Pons (tissue), 1 donor: Measurements from ENCODE around the gene CDHR3.
"Not testable (repeated sequence)": the region's sequence is repeated elsewhere in the genome, so short reads cannot be mapped to it uniquely, and the experiment has no call there.

ENCODE experiments used
- DNase-seq: peaks from one replicate; pipeline ENCODE4 v3.0.0-alpha.2; 2016; ENCODE audit warnings: low spot score

The CDHR3 gene

DNA sequence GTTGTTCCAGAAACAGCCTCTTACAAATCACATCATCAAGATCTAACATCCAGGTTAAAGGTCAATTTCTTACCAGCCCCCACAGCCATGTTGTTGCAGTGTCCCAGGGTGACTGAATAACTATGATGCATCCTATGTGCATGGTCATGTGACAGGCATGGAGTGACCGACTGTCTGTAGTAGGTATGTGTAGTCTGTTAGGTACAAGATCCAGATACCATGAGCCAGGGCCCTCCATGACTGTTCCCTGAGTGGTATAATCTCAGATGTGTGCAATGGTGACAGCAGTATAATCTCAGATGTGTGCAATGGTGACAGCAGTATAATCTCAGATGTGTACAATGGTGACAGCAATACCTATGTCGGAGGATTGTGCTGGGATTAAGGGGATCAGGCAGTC lies 8.8 kb downstream of the CDHR3 start:
- no peak for DNase-seq

DNA sequence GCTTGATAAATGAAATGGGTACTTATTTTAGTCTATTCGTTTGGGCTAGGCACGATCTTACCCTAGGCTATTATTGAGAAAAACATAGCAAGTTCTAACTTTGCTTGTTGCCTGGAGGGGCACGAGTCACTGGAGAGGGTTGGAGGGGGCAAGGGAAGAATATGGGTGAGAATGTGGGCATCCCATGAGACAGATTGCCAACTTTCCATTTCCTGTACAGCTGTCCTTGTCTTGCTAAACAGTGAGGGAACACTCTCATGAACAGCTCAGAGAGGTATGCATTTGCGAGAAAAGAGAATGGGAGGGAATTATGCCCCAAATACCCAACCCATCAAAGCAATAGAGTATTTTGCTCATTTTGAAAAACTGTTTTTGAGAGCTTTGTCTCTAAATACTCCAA lies 9.2 kb downstream of the CDHR3 start:
- DNase-seq: no peak

DNA sequence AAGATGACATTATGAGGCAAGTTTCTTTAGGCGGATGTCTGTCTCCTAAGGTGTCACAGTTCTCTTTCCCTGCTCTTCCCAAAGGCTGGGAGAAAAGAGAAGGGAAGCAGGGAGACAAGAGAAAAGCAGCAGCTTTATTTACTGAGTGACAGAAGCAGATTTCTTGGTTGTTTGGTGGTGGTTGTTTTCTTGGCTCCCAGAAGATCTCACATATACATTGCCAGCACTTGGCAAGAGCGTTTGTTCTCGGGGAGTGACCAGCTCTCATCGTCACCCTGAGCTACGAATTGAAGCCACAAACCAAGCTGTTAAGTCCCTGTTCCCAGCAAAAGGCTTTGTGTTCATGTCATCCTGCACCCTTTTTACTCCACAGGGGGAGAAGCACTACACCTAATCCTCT lies 11.4 kb downstream of the CDHR3 start:
- DNase-seq: no peak

DNA sequence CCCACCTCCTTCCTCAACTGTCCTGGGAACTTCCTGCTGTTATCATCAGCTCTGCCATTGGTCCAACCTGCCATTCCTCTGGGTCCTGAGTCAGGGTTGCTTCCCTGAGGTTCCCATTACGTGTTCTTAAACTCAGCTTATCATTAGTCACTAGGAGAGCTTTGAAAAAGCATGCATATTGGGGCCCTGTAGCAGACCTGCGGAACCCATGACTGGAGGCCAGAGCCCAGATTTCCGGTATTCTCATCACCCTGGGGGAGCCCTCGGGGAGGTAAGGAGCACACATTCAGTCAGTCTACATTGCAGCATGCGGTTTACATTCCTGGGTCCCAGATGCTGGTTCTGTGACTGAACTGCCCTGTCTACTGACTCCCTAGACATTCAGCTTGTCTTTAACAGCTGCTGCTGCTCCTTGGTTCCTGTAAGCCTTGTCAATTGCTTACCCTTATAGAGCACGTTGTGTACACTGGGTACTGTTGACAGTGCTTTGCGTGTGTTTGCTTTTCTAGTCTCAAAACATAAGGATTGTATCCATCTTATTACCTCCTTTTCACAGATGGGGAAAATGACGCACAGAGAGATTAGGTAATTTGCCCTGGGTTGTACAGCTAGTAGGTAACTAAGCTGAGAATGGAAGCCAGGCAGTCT lies 12.8 kb downstream of the CDHR3 start:
- DNase-seq: no peak

DNA sequence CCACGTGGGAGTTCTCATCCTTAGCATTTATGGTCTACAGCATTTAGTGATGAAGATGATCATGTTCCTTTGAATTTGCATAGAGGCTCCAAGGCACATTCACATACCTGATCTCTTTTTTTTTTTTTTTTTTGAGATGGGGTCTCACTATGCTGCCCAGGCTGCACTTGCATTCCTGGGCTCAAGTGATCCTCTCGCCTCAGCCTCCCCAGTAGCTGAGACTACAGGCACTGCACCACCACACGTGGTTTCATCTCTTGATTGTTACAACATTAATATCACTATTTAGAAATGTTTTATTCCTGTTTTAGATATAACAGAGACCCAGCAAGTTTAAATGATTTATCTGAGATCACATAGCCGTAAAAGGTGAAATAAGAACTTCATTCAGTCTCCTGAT lies 13.8 kb downstream of the CDHR3 start:
- no peak for DNase-seq

DNA sequence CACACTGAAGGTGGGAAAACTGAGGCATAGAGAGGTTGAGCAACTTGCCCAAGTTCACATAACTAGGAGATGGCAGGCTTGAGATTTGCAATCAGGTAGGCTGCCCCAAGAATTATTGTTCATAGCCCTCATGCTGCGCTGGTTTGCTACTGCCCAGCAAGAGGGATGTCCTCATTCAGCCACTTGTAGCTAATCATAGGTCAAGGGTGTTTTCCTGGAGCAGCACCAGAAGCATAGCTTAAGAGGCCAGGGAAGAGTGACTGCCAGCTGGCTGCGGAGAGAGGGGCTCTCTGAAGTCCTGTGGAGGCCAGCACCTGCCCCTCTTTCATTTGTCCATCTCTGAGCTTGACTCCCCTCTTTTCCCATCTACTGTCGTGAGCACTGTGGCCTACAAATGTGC lies 15.0 kb downstream of the CDHR3 start:
- DNase-seq: no peak

DNA sequence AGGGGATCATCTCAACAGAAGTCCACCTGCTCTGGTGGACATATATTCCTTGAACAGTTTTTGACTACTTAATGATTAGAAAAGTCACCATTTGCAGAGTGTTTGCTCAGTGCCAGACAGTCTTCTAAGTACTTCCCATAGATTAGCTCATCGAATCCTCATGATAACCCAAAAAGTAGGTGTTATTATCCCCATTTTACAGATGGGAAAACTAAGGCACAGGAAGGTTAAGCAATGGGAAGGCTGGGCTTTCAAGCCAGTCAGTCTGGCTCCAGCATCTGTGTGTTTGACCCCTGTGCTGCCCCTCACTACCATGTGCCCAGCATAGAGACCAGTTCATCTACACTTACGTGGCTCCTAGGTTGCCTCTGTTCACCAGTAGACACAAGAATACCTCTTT lies 15.9 kb downstream of the CDHR3 start:
- no peak for DNase-seq

DNA sequence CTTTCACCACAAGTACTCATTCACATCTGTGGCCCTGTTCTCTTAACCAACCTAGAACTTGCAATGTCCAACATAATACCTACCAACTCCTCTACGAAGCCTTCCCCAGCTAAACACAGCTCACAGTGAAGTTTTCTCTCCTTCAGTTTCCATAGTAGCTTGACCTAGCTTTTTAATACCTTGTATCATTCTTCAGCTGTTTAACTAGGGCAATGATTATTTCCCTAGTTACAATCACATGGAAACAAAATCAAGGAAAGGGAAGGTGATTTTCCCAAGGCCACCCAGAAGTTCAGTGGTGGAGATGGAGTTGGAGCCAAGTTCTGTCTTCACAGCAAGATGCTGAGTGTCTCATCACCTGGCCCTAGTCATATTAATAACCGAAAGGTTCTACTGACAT lies 16.3 kb downstream of the CDHR3 start:
- DNase-seq: no peak

DNA sequence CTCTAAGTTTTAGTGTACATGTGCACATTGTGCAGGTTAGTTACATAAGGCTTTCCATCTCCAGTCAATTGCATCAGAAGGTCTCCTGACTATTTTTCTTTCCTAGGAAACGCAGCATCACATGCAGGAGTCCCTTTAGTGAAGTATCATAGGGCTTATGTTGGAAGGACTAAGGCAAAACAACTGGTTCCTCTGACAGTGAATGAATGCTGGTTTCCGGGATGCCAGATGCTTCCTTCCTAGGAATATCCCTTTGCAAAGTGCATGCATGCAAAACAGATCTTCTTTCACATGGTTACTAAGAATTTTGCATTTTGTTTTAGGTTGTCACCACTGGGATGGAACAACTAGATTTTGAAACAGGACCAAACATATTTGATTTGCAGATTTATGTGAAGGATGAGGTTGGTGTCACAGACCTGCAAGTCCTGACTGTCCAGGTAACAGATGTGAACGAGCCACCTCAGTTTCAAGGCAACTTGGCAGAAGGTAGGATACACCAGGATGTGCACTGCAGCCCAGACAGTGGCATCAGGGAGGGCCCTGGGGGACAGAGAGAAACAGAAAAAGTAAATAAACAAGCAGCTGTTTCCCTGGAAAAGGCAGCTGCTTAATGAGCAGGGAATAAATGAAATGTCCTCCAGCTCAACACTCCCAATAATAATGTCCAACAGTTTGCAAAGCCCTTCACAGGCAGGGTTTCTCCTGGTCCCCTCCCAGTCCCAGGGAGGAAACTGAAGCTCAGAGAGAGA lies 17.8 kb downstream of the CDHR3 start:
- no peak for DNase-seq

DNA sequence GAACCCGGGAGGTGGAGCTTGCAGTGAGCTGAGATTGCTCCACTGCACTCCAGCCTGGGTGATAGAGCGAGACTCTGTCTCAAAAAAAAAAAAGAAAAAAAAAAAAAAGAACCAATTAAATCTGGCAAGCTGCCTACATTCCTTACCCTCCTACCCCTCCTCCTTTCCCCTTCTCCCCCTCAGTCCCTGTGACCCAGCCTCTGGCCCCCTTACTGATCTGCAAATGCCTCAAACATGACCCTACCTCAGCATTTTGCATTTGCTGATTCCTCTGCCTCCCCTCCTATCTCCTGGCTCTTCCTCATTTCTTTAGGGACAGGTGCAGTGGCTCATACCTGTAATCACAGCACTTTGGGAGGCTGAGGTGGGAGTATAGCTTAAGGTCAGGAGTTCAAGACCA lies 19.3 kb downstream of the CDHR3 start:
- DNase-seq: no peak

DNA sequence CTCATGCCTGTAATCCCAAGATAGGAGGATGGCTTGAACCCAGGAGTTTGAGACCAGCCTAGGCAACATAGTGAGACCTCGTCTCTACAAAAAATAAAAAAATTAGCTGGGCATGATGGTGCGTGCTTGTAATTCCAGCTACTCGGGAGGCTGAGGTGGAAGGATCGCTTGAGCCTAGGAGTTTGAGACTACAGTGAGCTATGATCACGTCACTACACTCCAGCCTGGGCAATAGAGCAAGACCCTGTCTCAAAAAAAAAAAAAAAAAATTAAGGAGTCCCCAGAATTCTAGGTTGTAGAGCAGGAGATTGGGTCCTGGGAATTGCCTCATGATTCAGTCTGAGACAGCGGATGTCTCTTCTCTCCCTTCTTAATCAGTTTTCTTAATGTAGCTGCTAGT lies 21.7 kb downstream of the CDHR3 start:
- not testable (repeated sequence) for DNase-seq

DNA sequence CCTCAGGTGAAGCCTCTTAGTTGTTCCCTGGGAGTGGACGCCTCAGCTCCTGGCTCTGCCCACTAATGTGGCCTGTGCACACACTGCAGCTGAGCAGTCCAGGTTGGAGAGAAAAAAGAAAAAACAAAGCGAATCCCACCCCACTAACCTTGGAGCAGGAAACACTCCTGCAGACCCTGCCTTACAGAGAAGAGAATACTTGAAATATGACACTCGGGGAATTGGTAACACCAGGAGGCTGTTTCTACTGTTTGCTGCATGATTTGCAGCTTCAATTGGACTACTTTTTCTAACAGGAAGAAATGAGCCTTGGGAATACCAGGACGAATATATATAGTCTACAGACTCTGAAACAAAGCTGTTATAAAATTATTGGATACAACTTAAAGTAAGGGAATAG lies 22.2 kb downstream of the CDHR3 start:
- no peak for DNase-seq

DNA sequence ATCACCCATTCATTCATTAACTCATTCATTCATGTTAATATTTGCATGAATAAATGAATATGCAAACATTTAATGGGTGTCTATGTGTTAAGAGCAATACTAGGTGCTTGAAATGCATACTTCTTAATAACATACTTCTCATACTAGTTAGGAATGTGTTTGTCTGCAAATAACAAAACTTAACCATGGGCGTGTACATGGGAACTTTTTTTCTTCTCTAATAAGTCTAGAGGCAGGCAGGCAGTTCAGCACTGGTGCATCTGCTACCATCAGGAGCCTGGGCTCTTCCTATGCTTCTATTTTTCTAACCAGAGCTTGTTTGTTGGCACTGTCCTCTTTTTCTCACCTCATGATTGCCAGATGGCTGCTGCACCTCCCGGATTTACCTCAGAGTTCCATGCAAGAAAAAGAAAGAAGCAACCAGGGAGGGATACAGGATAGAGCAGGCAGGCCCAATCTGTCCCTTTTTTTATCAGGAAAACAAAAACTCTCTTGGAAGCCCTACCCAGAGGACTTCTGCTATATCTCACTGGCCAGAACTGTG lies 22.7 kb downstream of the CDHR3 start:
- DNase-seq: no peak

DNA sequence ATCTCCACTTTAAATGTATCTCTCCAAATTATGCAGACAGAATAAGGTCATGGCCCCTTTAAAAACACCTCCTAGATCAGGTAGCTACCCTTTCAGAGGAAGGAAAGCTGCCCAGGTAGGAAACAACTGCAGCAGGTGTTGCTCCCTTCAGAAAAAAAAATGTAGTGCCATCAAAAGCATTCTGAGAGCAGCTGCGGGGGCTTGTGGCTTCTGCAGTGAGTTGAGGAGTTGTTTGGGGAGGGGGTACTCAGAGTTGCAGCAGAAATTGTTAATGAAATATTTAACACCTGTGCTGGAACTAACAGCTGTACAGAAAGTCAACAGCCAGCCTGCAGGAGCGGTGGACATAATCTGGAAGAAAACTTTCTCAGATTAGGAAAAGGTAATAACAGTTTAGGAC lies 24.0 kb downstream of the CDHR3 start:
- DNase-seq: no peak

DNA sequence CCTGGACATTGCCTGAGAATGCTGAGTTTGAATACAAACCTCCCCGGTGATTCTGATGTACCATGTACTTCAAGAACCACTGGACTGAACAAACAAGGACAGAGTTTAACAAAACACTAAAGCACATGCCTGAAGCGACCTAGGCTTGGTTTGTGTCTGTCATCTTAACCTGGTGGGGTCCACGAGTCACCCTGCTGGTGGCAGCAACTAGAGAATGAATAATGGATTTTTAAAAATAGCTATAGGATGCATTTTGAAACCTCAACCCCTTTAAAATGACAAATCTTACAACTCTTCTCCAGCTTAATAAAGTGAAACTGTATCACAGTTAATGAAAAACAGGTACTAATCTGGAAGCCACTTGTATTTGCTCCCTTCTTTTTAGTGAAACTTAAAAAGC lies 25.2 kb downstream of the CDHR3 start:
- DNase-seq: no peak

DNA sequence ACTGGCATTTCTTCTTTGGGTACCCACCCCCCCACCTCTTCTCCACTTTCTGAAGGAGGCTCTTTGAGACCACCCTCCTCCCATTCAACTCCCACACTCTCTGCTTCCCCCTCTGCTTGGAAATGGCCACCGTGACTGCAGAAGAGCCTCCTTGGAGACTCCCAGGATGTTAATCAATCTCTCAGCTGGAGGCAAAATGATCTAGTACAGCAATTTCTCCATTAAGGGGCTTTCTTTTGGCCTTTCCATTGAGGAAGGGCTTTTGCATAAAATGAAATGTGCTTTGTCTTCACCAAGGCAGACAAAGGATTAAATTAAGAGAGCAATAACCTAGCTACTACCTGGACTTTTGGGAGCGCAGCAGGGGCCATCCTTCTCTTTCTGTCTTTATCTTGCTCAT lies 26.1 kb downstream of the CDHR3 start:
- DNase-seq: no peak

DNA sequence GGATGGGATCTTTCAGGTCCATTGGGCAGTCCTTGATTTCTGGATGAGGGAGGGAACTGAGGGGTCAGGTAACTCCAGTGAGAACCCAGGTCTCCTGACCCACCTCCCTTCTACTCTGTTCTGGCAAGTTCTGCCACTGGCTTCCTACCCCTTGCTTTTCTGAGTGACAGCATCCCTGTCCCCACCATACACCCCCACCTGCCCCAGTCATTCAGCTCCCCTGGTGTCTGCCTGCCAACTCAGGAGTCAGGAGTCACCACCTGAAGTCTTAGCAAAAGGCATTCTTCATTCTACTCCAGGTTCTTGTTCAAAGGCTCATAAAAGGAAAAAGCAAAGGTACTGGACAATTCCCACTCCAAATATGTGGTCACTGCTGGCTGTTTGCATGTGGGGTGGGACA lies 26.6 kb downstream of the CDHR3 start:
- DNase-seq: no peak

DNA sequence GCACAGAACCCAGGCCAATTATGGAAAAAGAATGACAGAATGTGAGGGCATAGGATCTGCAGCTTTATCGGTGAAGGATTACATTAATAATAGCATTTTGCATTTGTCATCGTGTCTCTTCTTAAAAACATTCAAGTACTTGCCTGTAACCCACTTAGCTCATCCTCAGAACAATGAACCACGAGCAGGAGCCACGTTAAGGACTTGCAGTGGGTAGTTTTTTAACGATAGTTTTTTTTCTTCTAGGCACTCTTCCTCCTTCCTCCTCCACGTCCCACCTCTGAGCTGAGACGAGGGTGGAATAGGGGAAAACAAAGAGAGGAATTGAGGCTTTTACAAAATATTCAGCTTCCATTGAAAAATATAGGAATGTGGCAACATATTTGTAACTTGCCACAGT lies 27.1 kb downstream of the CDHR3 start:
- DNase-seq: no peak

DNA sequence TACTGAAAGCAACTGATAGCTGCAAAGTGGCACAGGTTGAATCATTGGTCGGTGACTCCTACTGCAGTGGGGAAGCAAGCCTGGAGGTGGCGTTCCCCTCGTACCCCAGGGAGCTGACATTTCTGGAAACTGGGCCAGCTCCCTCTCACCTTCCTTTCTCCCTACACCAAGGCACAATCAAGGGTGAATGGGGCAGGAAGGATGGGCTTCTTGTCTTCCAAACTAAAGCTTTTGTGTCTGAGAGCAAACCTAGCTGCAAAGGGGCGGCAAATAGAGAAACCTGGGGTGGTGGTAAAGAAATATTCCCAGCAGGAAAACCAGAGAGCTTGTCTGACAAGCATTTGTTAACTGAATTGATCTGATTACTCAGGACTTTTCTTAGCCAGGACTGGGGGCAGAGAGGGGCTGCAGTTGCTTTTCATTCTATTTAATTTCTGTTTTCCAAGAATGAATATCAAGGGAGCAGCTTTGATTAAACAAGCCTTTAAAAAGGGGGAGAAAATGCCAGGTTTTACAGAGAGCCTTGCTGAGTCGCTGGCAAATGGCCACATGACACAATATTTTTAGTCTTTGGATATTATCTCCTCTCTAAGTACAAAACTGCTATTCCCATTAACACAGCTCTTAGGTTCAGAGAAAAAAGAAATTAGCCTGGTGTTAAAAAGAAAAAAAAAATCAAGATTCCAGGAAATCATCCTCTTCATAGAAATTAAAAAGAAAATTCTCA lies 27.8 kb downstream of the CDHR3 start:
- DNase-seq: no peak

DNA sequence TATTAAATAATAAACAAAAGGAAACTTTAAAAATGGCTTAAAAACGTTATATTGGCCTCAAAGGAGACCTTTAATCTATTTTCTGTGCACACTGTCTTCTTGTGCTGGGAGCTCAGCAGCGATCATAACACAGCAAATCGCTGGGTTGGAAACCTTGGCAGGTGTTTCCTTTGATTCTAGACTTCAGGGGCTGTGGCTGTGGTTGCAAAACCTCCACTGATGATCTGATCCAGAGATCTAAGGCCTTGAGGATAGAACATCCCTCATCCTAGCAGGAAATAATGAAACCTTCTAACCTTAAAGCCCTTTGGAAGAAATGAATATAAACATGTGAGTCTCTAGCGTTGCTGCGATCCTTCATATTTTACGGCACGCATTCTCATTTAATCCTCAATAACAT lies 29.8 kb downstream of the CDHR3 start:
- no peak for DNase-seq

DNA sequence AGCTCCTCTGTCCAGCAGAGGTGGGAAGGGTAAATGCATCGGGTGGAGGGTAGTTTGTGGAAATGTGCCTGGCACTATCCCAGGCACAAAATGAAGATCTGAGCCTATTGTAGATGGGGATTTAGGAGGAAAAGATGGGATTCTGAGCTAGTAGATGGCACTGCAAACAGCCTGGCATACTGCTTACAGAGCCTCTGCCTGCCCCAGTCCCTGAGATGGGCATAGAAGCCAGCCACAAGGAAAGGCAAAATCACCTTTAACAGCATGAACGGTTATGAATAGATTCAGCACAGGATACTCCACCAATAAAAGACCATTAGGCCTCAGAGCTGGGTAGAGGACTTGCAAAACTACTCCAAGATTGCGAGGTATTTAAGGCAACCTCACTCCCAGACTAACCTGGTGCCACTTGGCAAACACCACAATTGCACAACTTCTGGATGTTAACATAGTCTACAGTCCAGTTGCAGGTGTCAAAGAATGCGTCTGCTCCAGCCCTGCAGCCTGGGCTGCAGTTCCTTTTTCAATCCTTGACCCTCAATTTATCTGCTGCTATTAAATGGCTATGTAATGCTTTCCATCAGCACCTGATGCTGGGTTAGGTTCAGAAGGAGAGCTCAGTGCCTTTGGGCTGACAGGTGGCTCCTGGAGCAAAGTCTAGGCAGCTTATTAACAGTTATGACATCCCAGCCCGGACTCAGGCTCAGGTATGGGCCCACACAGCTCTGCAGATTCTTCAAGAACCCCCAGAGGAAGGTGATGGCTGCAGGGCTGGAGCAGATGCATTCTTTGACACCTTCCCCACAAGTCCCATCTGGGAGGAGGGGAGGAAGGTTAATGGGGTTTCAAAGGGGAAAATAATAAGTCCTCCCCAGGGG lies 34.0 kb downstream of the CDHR3 start:
- DNase-seq: no peak

DNA sequence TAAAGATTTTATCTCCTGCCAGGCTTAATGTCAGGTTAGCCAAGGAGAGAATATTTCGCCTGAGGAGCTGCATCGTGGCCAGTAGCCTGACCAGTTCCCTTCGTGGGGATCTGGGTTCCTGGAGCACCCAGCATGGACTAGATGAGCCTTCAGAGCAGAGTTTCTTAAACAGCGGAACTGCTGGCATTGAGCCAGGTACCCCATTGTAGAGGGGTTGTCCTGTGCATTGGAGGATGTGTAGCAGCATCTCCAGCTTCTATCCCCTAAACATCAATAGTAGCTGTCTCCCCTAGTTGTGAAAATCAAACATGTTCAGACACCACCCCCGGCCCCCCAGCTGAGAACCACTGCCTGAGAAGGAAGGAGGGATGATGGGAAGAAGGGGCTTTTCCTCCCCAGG lies 36.2 kb downstream of the CDHR3 start:
- no peak for DNase-seq
